H9 (cell line): ENCODE measurements around the gene ADAM30. TPM values are rescaled to one million over a fixed set of nuclear protein-coding genes. Genes with fewer than 3 reads are reported as not detected.

ENCODE experiments used
- DNase-seq: peaks from one replicate; pipeline ENCODE4 v3.0.0-alpha.2; 2017
- H2AFZ ChIP-seq: one replicate; pipeline ENCODE4 v1.6.1; 2013; ENCODE audit warnings: mild to moderate bottlenecking, low read length, control low read depth, moderate library complexity
- H2AK5ac ChIP-seq: 2 replicates; pipeline ENCODE4 v1.6.1; 2013; ENCODE audit warnings: low read length, control low read depth, mixed read lengths; ENCODE audit not compliant: insufficient read length
- H2BK120ac ChIP-seq: one replicate; pipeline ENCODE4 v1.6.1; 2013; ENCODE audit warnings: low read depth, mild to moderate bottlenecking, low read length, control low read depth, inconsistent platforms; ENCODE audit not compliant: poor library complexity, severe bottlenecking
- H2BK12ac ChIP-seq: 2 replicates; pipeline ENCODE4 v1.6.1; 2013; ENCODE audit warnings: low read length, control low read depth, mixed read lengths, low read depth; ENCODE audit not compliant: insufficient read length
- H2BK15ac ChIP-seq: 2 replicates; pipeline ENCODE4 v1.6.1; 2013; ENCODE audit warnings: low read depth, low read length, control low read depth
- H2BK20ac ChIP-seq: one replicate; pipeline ENCODE4 v1.6.1; 2013; ENCODE audit warnings: low read depth, mild to moderate bottlenecking, low read length, control low read depth, inconsistent platforms; ENCODE audit not compliant: poor library complexity, severe bottlenecking
- H2BK5ac ChIP-seq: 2 replicates; pipeline ENCODE4 v1.6.1; 2013; ENCODE audit warnings: low read length, control low read depth, mixed read lengths; ENCODE audit not compliant: insufficient read length
- H3K14ac ChIP-seq: 2 replicates; pipeline ENCODE4 v1.6.1; 2013; ENCODE audit warnings: low read length, control low read depth; ENCODE audit not compliant: insufficient read depth
- H3K18ac ChIP-seq: 2 replicates; pipeline ENCODE4 v1.6.1; 2013; ENCODE audit warnings: low read depth, mild to moderate bottlenecking, mixed read lengths, low read length, control low read depth; ENCODE audit not compliant: insufficient read length
- H3K23ac ChIP-seq: 2 replicates; pipeline ENCODE4 v1.6.1; 2013; ENCODE audit warnings: low read length, control low read depth, mixed read lengths, low read depth; ENCODE audit not compliant: insufficient read length
- H3K23me2 ChIP-seq: 2 replicates; pipeline ENCODE4 v1.6.1; 2013; ENCODE audit warnings: low read depth, mild to moderate bottlenecking, mixed read lengths, low read length, control low read depth; ENCODE audit not compliant: insufficient read length, poor library complexity, severe bottlenecking
- H3K27ac ChIP-seq: 2 replicates; pipeline ENCODE4 v1.5.1; 2013; ENCODE audit warnings: low read length, control low read depth, mixed read lengths, low read depth; ENCODE audit not compliant: insufficient read length
- H3K27me3 ChIP-seq: 2 replicates; pipeline ENCODE4 v1.6.1; 2013; ENCODE audit warnings: low read length, control low read depth, inconsistent platforms; ENCODE audit not compliant: insufficient read depth
- H3K4ac ChIP-seq: 2 replicates; pipeline ENCODE4 v1.6.1; 2013; ENCODE audit warnings: low read depth, mild to moderate bottlenecking, control low read depth, inconsistent platforms, low read length, moderate library complexity
- H3K4me1 ChIP-seq: 2 replicates; pipeline ENCODE4 v1.6.1; 2013; ENCODE audit warnings: low read length, control low read depth, inconsistent platforms; ENCODE audit not compliant: insufficient read depth
- H3K4me2 ChIP-seq: 2 replicates; pipeline ENCODE4 v1.6.1; 2013; ENCODE audit warnings: low read length, control low read depth, mixed read lengths; ENCODE audit not compliant: insufficient read length, insufficient read depth
- H3K56ac ChIP-seq: 2 replicates; pipeline ENCODE4 v1.6.1; 2013; ENCODE audit warnings: low read depth, mild to moderate bottlenecking, mixed read lengths, low read length, control low read depth; ENCODE audit not compliant: insufficient read length
- H3K79me1 ChIP-seq: 2 replicates; pipeline ENCODE4 v1.6.1; 2013; ENCODE audit warnings: low read depth, mild to moderate bottlenecking, moderate library complexity, low read length, control low read depth, inconsistent platforms; ENCODE audit not compliant: insufficient read depth, poor library complexity, severe bottlenecking
- H3K79me2 ChIP-seq: 2 replicates; pipeline ENCODE4 v1.6.1; 2013; ENCODE audit warnings: low read length, control low read depth, inconsistent platforms; ENCODE audit not compliant: insufficient read depth
- H3K9ac ChIP-seq: 2 replicates; pipeline ENCODE4 v1.6.1; 2013; ENCODE audit warnings: low read length, control low read depth, mixed read lengths; ENCODE audit not compliant: insufficient read length; ENCODE audit errors: extremely low read depth
- H3K9me3 ChIP-seq: one replicate; pipeline ENCODE4 v1.6.1; 2013; ENCODE audit warnings: low read depth, low read length, inconsistent platforms; ENCODE audit not compliant: control insufficient read depth
- H3T11ph ChIP-seq: one replicate; pipeline ENCODE4 v1.6.1; 2013; ENCODE audit warnings: mild to moderate bottlenecking, low read length, control low read depth, inconsistent platforms
- H4K20me1 ChIP-seq: one replicate; pipeline ENCODE4 v1.6.1; 2013; ENCODE audit not compliant: control insufficient read depth, insufficient read length, insufficient read depth
- H4K5ac ChIP-seq: 2 replicates; pipeline ENCODE4 v1.6.1; 2013; ENCODE audit warnings: low read depth, mild to moderate bottlenecking, mixed read lengths, low read length, control low read depth; ENCODE audit not compliant: insufficient read length
- H4K8ac ChIP-seq: replicated peaks from 2 replicates; pipeline ENCODE4 v1.6.1; 2013; ENCODE audit warnings: low read length, control low read depth, mixed read lengths, low read depth; ENCODE audit not compliant: insufficient read length
- H4K91ac ChIP-seq: 2 replicates; pipeline ENCODE4 v1.6.1; 2013; ENCODE audit warnings: low read depth, mild to moderate bottlenecking, moderate library complexity, mixed read lengths, low read length, control low read depth; ENCODE audit not compliant: insufficient read length
- H3K27ac Mint-ChIP-seq, 3 experiments: 2 replicates in 2 of 3; 3 replicates in 1 of 3; pipeline ENCODE4 v1.8.0; 2020 to 2021; ENCODE audit warnings: mixed read lengths in 3 of 3, mild to moderate bottlenecking in 1 of 3, moderate library complexity in 1 of 3
- H3K27me3 Mint-ChIP-seq: 2 replicates; pipeline ENCODE4 v1.8.0; 2021; ENCODE audit warnings: low read depth, mild to moderate bottlenecking, moderate library complexity, mixed read lengths
- H3K36me3 Mint-ChIP-seq, 3 experiments: 2 replicates in 2 of 3; 3 replicates in 1 of 3; pipeline ENCODE4 v1.8.0; 2020 to 2021; ENCODE audit warnings: low read depth in 3 of 3, mixed read lengths in 3 of 3; ENCODE audit not compliant: insufficient read depth in 1 of 3
- H3K4me1 Mint-ChIP-seq, 2 experiments: 2 replicates each; pipeline ENCODE4 v1.8.0; 2020; ENCODE audit warnings: mixed read lengths in 2 of 2
- H3K4me3 Mint-ChIP-seq, 2 experiments: 2 replicates in 1 of 2; 3 replicates in 1 of 2; pipeline ENCODE4 v1.8.0; 2020 to 2021; ENCODE audit warnings: mild to moderate bottlenecking in 2 of 2, mixed read lengths in 2 of 2, moderate library complexity in 1 of 2
- H3K9me3 Mint-ChIP-seq, 2 experiments: 2 replicates in 1 of 2; 3 replicates in 1 of 2; pipeline ENCODE4 v1.8.0; 2020; ENCODE audit warnings: mild to moderate bottlenecking in 2 of 2, mixed read lengths in 2 of 2, moderate library complexity in 1 of 2
- CTCF ChIP-seq: fragments of 200-600 bp; sonication (generic); conservative IDR thresholded peaks from 3 replicates; pipeline ENCODE4 v1.8.0; 2021; ENCODE audit warnings: antibody characterized with exemption, mild to moderate bottlenecking
- WGBS: extraction: QIAGEN DNeasy Blood & Tissue Kit; methylation state at CpG from one replicate; pipeline ENCODE4 v1.1.7; 2013; ENCODE audit warnings: missing lambda C conversion rate, low lambda C conversion rate, mixed read lengths; ENCODE audit not compliant: insufficient read length; ENCODE audit errors: extremely low coverage; 5-methylcytosine and 5-hydroxymethylcytosine counted together
- total RNA-seq: library from RNA; stranded (reverse); gene quantifications from 2 replicates; pipeline ENCODE4 v1.2.1, GENCODE V29; 2021

ADAM30 gene
- total RNA-seq, 1 experiment from 2014 or later, result not detected

DNA sequence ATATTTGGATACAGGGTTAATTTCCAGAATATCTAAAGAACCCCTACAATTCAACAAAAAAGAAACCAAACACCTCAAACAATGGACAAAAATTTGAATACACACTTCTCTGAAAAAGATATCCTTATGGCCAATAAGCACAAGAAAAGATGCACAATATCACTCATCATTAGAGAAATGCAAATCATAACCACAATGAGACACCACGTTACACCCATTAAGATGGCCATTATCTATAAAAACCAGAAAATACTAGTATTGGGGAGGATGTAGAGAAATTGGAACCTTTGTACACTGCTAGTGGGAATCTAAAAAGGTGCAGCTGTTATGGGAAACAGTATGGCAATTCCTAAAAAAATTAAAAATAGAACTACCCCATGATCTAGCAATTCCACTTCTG lies 4.9 kb downstream of the ADAM30 start:
- H3K9ac ChIP-seq, result no peak overlapping the region
- peaks cover 0 to 5% of the 10 kb centered on the region in 2 experiments; a peak in 1 of 5 replicates for H3K9me3 Mint-ChIP-seq
- no peak overlapping the region for H2BK12ac ChIP-seq
- H3K27me3 ChIP-seq, result no peaks in the 10 kb centered on the region; the same call in 1 of the 2 replicates
- no peak overlapping the region for H4K8ac ChIP-seq
- no peaks in the 10 kb centered on the region for H3K4me1 ChIP-seq
- no peaks in the 10 kb centered on the region for H3K23me2 ChIP-seq
- TF ChIP-seq CTCF, result no peak
- H2BK5ac ChIP-seq, result no peak overlapping the region
- no peaks in the 10 kb centered on the region for H3K79me2 ChIP-seq
- H3K18ac ChIP-seq, result no peak overlapping the region
- no peaks in the 10 kb centered on the region for H3K79me1 ChIP-seq
- no peaks in the 10 kb centered on the region for H3K36me3 Mint-ChIP-seq
- peaks cover 5% of the 10 kb centered on the region for H3K27me3 Mint-ChIP-seq
- H2AFZ ChIP-seq, result no peak overlapping the region
- H3K56ac ChIP-seq, result no peak overlapping the region
- no peak overlapping the region for H3K4me2 ChIP-seq
- no peak overlapping the region for H2BK15ac ChIP-seq
- no peak overlapping the region for H3K14ac ChIP-seq
- H3K27ac Mint-ChIP-seq, result no peak overlapping the region
- H4K5ac ChIP-seq, result no peak overlapping the region
- no peak overlapping the region for H2BK120ac ChIP-seq
- no peak overlapping the region for H3K27ac ChIP-seq
- H2AK5ac ChIP-seq, result no peak overlapping the region
- H2BK20ac ChIP-seq, result no peak overlapping the region
- H3T11ph ChIP-seq, result no peak overlapping the region
- H4K91ac ChIP-seq, result no peak overlapping the region
- WGBS, result no CpG with 5 or more reads among the region's 1 CpG
- no peaks in the 10 kb centered on the region for H3K4me1 Mint-ChIP-seq
- H3K9me3 ChIP-seq, result no peaks in the 10 kb centered on the region
- DNase-seq, result no peak
- no peak overlapping the region for H3K4me3 Mint-ChIP-seq
- no peaks in the 10 kb centered on the region for H4K20me1 ChIP-seq
- H3K23ac ChIP-seq, result no peak overlapping the region
- H3K4ac ChIP-seq, result no peak overlapping the region
